Mucosa of descending colon (tissue), 3 donors: ENCODE measurements around the gene FYB2. TPM values are rescaled to one million over a fixed set of nuclear protein-coding genes. Genes with fewer than 3 reads are reported as not detected.

Source experiments
- ATAC-seq: fragments of 200-7000 bp; cut with Tn5 transposase; one replicate; pipeline ENCODE4 v1.9.1; 2020; ENCODE audit warnings: mild to moderate bottlenecking, moderate library complexity
- DNase-seq, 3 donors: peaks; one replicate each; pipeline ENCODE4 v3.0.0-alpha.2; 2020
- H3K36me3 ChIP-seq: fragments of 200-600 bp; one replicate; pipeline ENCODE4 v1.8.0; 2021; ENCODE audit warnings: low read depth, mild to moderate bottlenecking
- H3K4me1 ChIP-seq: fragments of 200-600 bp; one replicate; pipeline ENCODE4 v1.8.0; 2021; ENCODE audit warnings: low read depth, mild to moderate bottlenecking
- H3K4me3 ChIP-seq: fragments of 200-600 bp; one replicate; pipeline ENCODE4 v1.8.0; 2021; ENCODE audit warnings: mild to moderate bottlenecking
- H3K9me3 ChIP-seq: fragments of 200-600 bp; one replicate; pipeline ENCODE4 v1.8.0; 2021; ENCODE audit warnings: mild to moderate bottlenecking
- CTCF ChIP-seq: fragments of 200-600 bp; IDR thresholded peaks from one replicate; pipeline ENCODE4 v1.8.0; 2022; ENCODE audit warnings: antibody characterized with exemption, mild to moderate bottlenecking
- intact Hi-C, 2 donors: fragments of 100-400 bp; cut with DNase I in 1 of 2; cut with micrococcal nuclease in 1 of 2; formaldehyde crosslinking; loops; one replicate each; pipeline versions ENCODE4 v1.11.0 to v1.11.1; 2022; cut with DNase I, micrococcal nuclease
- total RNA-seq, 3 donors: library from RNA; stranded (reverse); fragmentation: NEBNext Ultra II Directional in 2 of 3; extraction: Animal tissue kit (Norgen Biotek cat#: 25700) in 2 of 3; gene quantifications; one replicate each; pipeline versions ENCODE4 v1.2.1 to v1.2.4, GENCODE V29; 2021 to 2023
- donor health status: DM: no; HTN: no; CAD: no; lungs with moderate emphysema.
- donor health status: DM: no; HTN: no; CAD: no.
- donor health status: DM: no; HTN: yes; CAD: no.

FYB2 gene
- total RNA-seq, 3 donors from 2014 or later, result 0.90 to 3.0 (median 0.95) TPM

- intact Hi-C loops, result no loop called here
- H3K4me1 ChIP-seq, result peaks cover 8% of the 10 kb centered on the region
- no peaks in the 10 kb centered on the region for H3K9me3 ChIP-seq
- no peak overlapping the region for H3K4me3 ChIP-seq
- DNase-seq (no peak), ATAC-seq (no peak)
- H3K36me3 ChIP-seq, result no peaks in the 10 kb centered on the region
- TF ChIP-seq CTCF, result no peak
These were observed 1.3 kb downstream of the FYB2 start for GRCh38 chr1:56817716-56818463.

GRCh38 chr1:56816909-56817308 lies 2.3 kb downstream of the FYB2 start:
- H3K4me1 ChIP-seq, result peaks cover 8% of the 10 kb centered on the region
- H3K9me3 ChIP-seq, result no peaks in the 10 kb centered on the region
- no peak for DNase-seq
- H3K36me3 ChIP-seq, result no peaks in the 10 kb centered on the region
- ATAC-seq, result no peak
- TF ChIP-seq CTCF, result no peak
- intact Hi-C loops, result no loop called here
- H3K4me3 ChIP-seq, result no peak overlapping the region

GRCh38 chr1:56816264-56816663 lies 2.9 kb downstream of the FYB2 start:
- no peak for TF ChIP-seq CTCF
- no peak for ATAC-seq
- no peaks in the 10 kb centered on the region for H3K9me3 ChIP-seq
- H3K36me3 ChIP-seq, result no peaks in the 10 kb centered on the region
- no peak overlapping the region for H3K4me3 ChIP-seq
- no peak for DNase-seq
- intact Hi-C loops, result no loop called here
- H3K4me1 ChIP-seq, result peaks cover 8% of the 10 kb centered on the region

GRCh38 chr1:56814205-56814604 lies 5.0 kb downstream of the FYB2 start:
- intact Hi-C loops, result no loop called here
- peaks cover 7% of the 10 kb centered on the region for H3K4me1 ChIP-seq
- ATAC-seq, result no peak
- TF ChIP-seq CTCF, result no peak
- no peaks in the 10 kb centered on the region for H3K9me3 ChIP-seq
- DNase-seq, result no peak
- H3K4me3 ChIP-seq, result no peak overlapping the region
- no peaks in the 10 kb centered on the region for H3K36me3 ChIP-seq

GRCh38 chr1:56811331-56811730 lies 7.9 kb downstream of the FYB2 start:
- no peak for ATAC-seq

More at GRCh38 chr1:56811331-56811730, 7.9 kb downstream of the FYB2 start:
- H3K9me3 ChIP-seq, result no peaks in the 10 kb centered on the region
- TF ChIP-seq CTCF, result no peak
- no peaks in the 10 kb centered on the region for H3K36me3 ChIP-seq
- no peak overlapping the region for H3K4me3 ChIP-seq
- no peak for DNase-seq
- intact Hi-C loops, result no loop called here
- peaks cover 14% of the 10 kb centered on the region for H3K4me1 ChIP-seq
